Left renal cortex interstitium (tissue), 4 donors: ENCODE results near the gene PLCB1. TPM values are rescaled to one million over a fixed set of nuclear protein-coding genes. Genes with fewer than 3 reads are reported as not detected.

Experiments
- DNase-seq, 4 donors: peaks; one replicate each; pipeline ENCODE4 v3.0.0-alpha.2; 2013; ENCODE audit warnings: low read depth in 4 of 4, low spot score in 2 of 4, missing footprints in 1 of 4
- polyA plus RNA-seq, 4 donors: library from polyadenylated mRNA; unstranded; fragments of 120-200 nt; gene quantifications; one replicate each; pipeline ENCODE4 v1.2.1, GENCODE V29; 2013; ENCODE audit not compliant: insufficient read length in 4 of 4

Gene PLCB1
- polyA plus RNA-seq, 4 donors = 35.5 to 66.8 (median 41.4) TPM

- no peak for DNase-seq
Observed at GRCh38 chr20:8901237-8902025, 769.4 kb downstream of the PLCB1 start.

GRCh38 chr20:8903655-8904605 is 771.9 kb downstream of the PLCB1 start:
- DNase-seq = no peak

- DNase-seq = no peak
Observed at GRCh38 chr20:8909596-8909995, 777.5 kb downstream of the PLCB1 start.

- DNase-seq = no peak
Observed at GRCh38 chr20:8912096-8912495, 780.0 kb downstream of the PLCB1 start.

GRCh38 chr20:8912731-8913130 is 780.7 kb downstream of the PLCB1 start:
- DNase-seq = no peak

GRCh38 chr20:8913456-8913855 is 781.4 kb downstream of the PLCB1 start:
- no peak for DNase-seq

- DNase-seq = no peak
Observed at GRCh38 chr20:8914421-8914820, 782.4 kb downstream of the PLCB1 start.

GRCh38 chr20:8917084-8917483 is 785.0 kb downstream of the PLCB1 start:
- DNase-seq = no peak

- no peak for DNase-seq
Observed at GRCh38 chr20:8918145-8918544, 786.1 kb downstream of the PLCB1 start.

GRCh38 chr20:8924539-8924938 is 792.5 kb downstream of the PLCB1 start:
- DNase-seq = no peak

GRCh38 chr20:8930726-8931125 is 798.7 kb downstream of the PLCB1 start:
- no peak for DNase-seq

GRCh38 chr20:8932192-8933165 is 800.4 kb downstream of the PLCB1 start:
- no peak for DNase-seq

- DNase-seq = no peak
Observed at GRCh38 chr20:8933381-8933807, 801.3 kb downstream of the PLCB1 start.

- no peak for DNase-seq
Observed at GRCh38 chr20:8934362-8934761, 802.3 kb downstream of the PLCB1 start.

Other genes starting within 250 kb of the PLCB1 start
- gene HAO1, start 191.8 kb upstream of the PLCB1 start, polyA plus RNA-seq = under 1 TPM in 2 of 4 donors, not detected in 2; 0.06 to 0.27 TPM
- gene TMX4, start 112.5 kb upstream of the PLCB1 start, polyA plus RNA-seq = 100 to 1,000 TPM in 1 of 4 donors, 10 to 100 TPM in 3; 50.0 to 114 (median 74.6) TPM